ENCODE results near the gene FRAT2. TPM values are rescaled to one million over a fixed set of nuclear protein-coding genes. Genes with fewer than 3 reads are reported as not detected.

Gene FRAT2
- total and polyA plus RNA-seq, 2 of the 13 experiments (the other 11 are each of a cell fraction or from before 2014, with no cell fraction given): 7.2 to 14.1 TPM

- Histone ChIP-seq H3K27ac (ENCODE audit: extremely low read length, insufficient read depth, low read length) (no peak overlapping the region), H3K4me1 (ENCODE audit: insufficient read depth, low read length) (no peaks in the 10 kb centered on the region), H3K9ac (ENCODE audit: insufficient read depth, low read depth, low read length) (no peak overlapping the region), H3K4me2 (ENCODE audit: low read depth, low read length) (no peak overlapping the region), H3K27me3 (ENCODE audit: control insufficient read depth in 1 of 2, insufficient read depth in 2 of 2, low read length in 2 of 2) (no peaks in the 10 kb centered on the region), H3K79me2 (ENCODE audit: insufficient read depth, low read length) (no peaks in the 10 kb centered on the region), H4K20me1 (ENCODE audit: insufficient read depth, low read length) (no peaks in the 10 kb centered on the region), H3K4me3 (replicated peaks in 1 of 3; ENCODE audit: insufficient read depth in 1 of 3, low read depth in 2 of 3, low read length in 3 of 3) (no peak overlapping the region), H3K36me3 (replicated peaks in 1 of 2; ENCODE audit: control insufficient read depth in 1 of 2, insufficient read depth in 2 of 2, low read length in 2 of 2) (peaks cover 24 to 65% of the 10 kb centered on the region in 2 experiments; a peak in 4 of 5 replicates), H2AFZ (ENCODE audit: low read length) (no peak overlapping the region), H3K9me3 (ENCODE audit: low read length) (no peaks in the 10 kb centered on the region)
- no peak for FAIRE-seq
- in situ Hi-C loops (cut with HindIII; ENCODE audit: extremely low pct_ligation_motif_present, low pct_unique_long_range_greater_than_20kb): no loop called here
- no TSS peak for BruUV-seq (replicated peaks)
- ChIA-PET CTCF (ENCODE audit: low intra/inter-chr PET ratio, low total read pairs) (no interaction called here), POLR2A (interaction anchor here (0.5 to 0.9 kb wide), 2 partner anchors 18 to 104 kb away, joined by 3 read pairs; partner anchors contain the start of gene RRP12)
- DNase-seq (ENCODE audit: low spot score): no peak
- 96% methylated on average over 7 of the region's 7 CpGs for WGBS (ENCODE audit: low lambda C conversion rate)
- intact Hi-C loops (cut with micrococcal nuclease; ENCODE audit: unreplicated experiment): no loop called here
- ATAC-seq: no peak
- no peak for TF ChIP-seq ZBTB25 (CRISPR knock-in tag; IDR thresholded peaks at IDR 0.05)
- TF ChIP-seq ZNF546 (CRISPR knock-in tag; conservative IDR thresholded peaks at IDR 0.05): no peak
- TF ChIP-seq ZBTB7A (CRISPR knock-in tag; IDR thresholded peaks at IDR 0.05): no peak
- TF ChIP-seq RFX5 (IDR thresholded peaks at IDR 0.05; ENCODE audit: low read depth, low read length): no peak
- no peak for TF ChIP-seq BRD4 (CRISPR knock-in tag; IDR thresholded peaks at IDR 0.05)
- TF ChIP-seq BORCS8-MEF2B (CRISPR knock-in tag; IDR thresholded peaks at IDR 0.05): no peak
- TF ChIP-seq ZBTB7B (CRISPR knock-in tag; IDR thresholded peaks at IDR 0.05): no peak
- TF ChIP-seq ZNF253 (CRISPR knock-in tag; IDR thresholded peaks at IDR 0.05; ENCODE audit: borderline replicate concordance): no peak
- TF ChIP-seq KDM5B (CRISPR knock-in tag; IDR thresholded peaks at IDR 0.05; ENCODE audit: borderline replicate concordance): no peak
- no peak for TF ChIP-seq ZNF616 (CRISPR knock-in tag; IDR thresholded peaks at IDR 0.05; ENCODE audit: low read depth)
- TF ChIP-seq HDAC2 (CRISPR knock-in tag; IDR thresholded peaks at IDR 0.05): no peak
- TF ChIP-seq RAD51 (IDR thresholded peaks at IDR 0.05; ENCODE audit: borderline replicate concordance): no peak
- no peak for TF ChIP-seq PREB (CRISPR knock-in tag; IDR thresholded peaks at IDR 0.05)
- no peak for TF ChIP-seq GFI1 (CRISPR knock-in tag; IDR thresholded peaks at IDR 0.05; ENCODE audit: borderline replicate concordance)
- TF ChIP-seq CSRNP1 (CRISPR knock-in tag; IDR thresholded peaks at IDR 0.05): no peak
- TF ChIP-seq JUND (CRISPR knock-in tag; IDR thresholded peaks at IDR 0.05): no peak
Measured at GRCh38 chr10:97383159-97383558, 48.6 kb upstream of the FRAT2 start.
